Liver (tissue), 9 donors: ENCODE results near the gene SF1. TPM values are rescaled to one million over a fixed set of nuclear protein-coding genes. Genes with fewer than 3 reads are reported as not detected.

Source experiments
- DNase-seq: peaks from one replicate; pipeline ENCODE4 v3.0.0-alpha.2; 2017; ENCODE audit warnings: low spot score
- H3K27ac ChIP-seq, 2 donors: one replicate each; pipeline ENCODE4 v1.7.0; 2013; ENCODE audit warnings: inconsistent platforms in 2 of 2, low read length in 2 of 2, control low read depth in 1 of 2, low read depth in 1 of 2, mild to moderate bottlenecking in 1 of 2
- H3K27me3 ChIP-seq, 4 donors: one replicate each; pipeline versions ENCODE4 v1.6.1 to v1.7.0; 2013; ENCODE audit warnings: low read length in 3 of 4, inconsistent platforms in 1 of 4, mild to moderate bottlenecking in 1 of 4, moderate library complexity in 1 of 4; ENCODE audit not compliant: control insufficient read depth in 4 of 4, insufficient read depth in 4 of 4
- H3K36me3 ChIP-seq, 4 donors: one replicate each; pipeline versions ENCODE4 v1.6.1 to v1.7.0; 2013; ENCODE audit warnings: low read length in 3 of 4, mild to moderate bottlenecking in 3 of 4, low read depth in 1 of 4, moderate library complexity in 1 of 4; ENCODE audit not compliant: control insufficient read depth in 4 of 4, insufficient read depth in 3 of 4
- H3K4me1 ChIP-seq, 4 donors: one replicate each; pipeline versions ENCODE4 v1.6.1 to v1.7.0; 2013; ENCODE audit warnings: low read length in 3 of 4, mild to moderate bottlenecking in 3 of 4, moderate library complexity in 1 of 4; ENCODE audit not compliant: control insufficient read depth in 4 of 4, insufficient read depth in 4 of 4
- H3K4me3 ChIP-seq, 3 donors: one replicate each; pipeline versions ENCODE4 v1.6.1 to v1.7.0; 2013; ENCODE audit warnings: low read length in 3 of 3, control low read depth in 1 of 3, low read depth in 1 of 3, mild to moderate bottlenecking in 1 of 3
- H3K9ac ChIP-seq, 2 donors: one replicate each; pipeline ENCODE4 v1.7.0; 2013; ENCODE audit warnings: low read length in 2 of 2, mild to moderate bottlenecking in 2 of 2, moderate library complexity in 2 of 2, control low read depth in 1 of 2, low read depth in 1 of 2
- H3K9me3 ChIP-seq, 4 donors: one replicate each; pipeline versions ENCODE4 v1.6.1 to v1.7.0; 2013; ENCODE audit warnings: low read length in 3 of 4; ENCODE audit not compliant: control insufficient read depth in 4 of 4
- EGR1 ChIP-seq, 2 donors: IDR thresholded peaks; 2 replicates each; pipeline ENCODE4 v1.6.1; 2016 to 2018; ENCODE audit warnings: antibody characterized with exemption in 2 of 2, low read depth in 2 of 2
- FOXA1 ChIP-seq: IDR thresholded peaks from 2 replicates; pipeline ENCODE4 v1.6.1; 2016; ENCODE audit warnings: antibody characterized with exemption
- FOXA2 ChIP-seq: IDR thresholded peaks from 2 replicates; pipeline ENCODE4 v1.6.1; 2016; ENCODE audit warnings: antibody characterized with exemption
- GABPA ChIP-seq, 2 donors: IDR thresholded peaks in 1 of 2; conservative IDR thresholded peaks in 1 of 2; 2 replicates each; pipeline ENCODE4 v1.6.1; 2016; ENCODE audit warnings: antibody characterized with exemption in 2 of 2, mild to moderate bottlenecking in 1 of 2, moderate library complexity in 1 of 2
- HNF4A ChIP-seq, 2 donors: conservative IDR thresholded peaks; 2 replicates each; pipeline ENCODE4 v1.6.1; 2016; ENCODE audit warnings: antibody characterized with exemption in 2 of 2, mild to moderate bottlenecking in 2 of 2
- HNF4G ChIP-seq: IDR thresholded peaks from 2 replicates; pipeline ENCODE4 v1.6.1; 2016; ENCODE audit warnings: antibody characterized with exemption
- JUND ChIP-seq, 2 donors: IDR thresholded peaks; 2 replicates each; pipeline ENCODE4 v1.6.1; 2016; ENCODE audit warnings: antibody characterized with exemption in 2 of 2
- RAD21 ChIP-seq, 2 donors: IDR thresholded peaks; 2 replicates each; pipeline ENCODE4 v1.6.1; 2016; ENCODE audit warnings: antibody characterized with exemption in 2 of 2, mild to moderate bottlenecking in 2 of 2
- SP1 ChIP-seq: IDR thresholded peaks from 2 replicates; pipeline ENCODE4 v1.6.1; 2018; ENCODE audit warnings: antibody characterized with exemption, mild to moderate bottlenecking
- TAF1 ChIP-seq: conservative IDR thresholded peaks from 2 replicates; pipeline ENCODE4 v1.6.1; 2016; ENCODE audit warnings: antibody characterized with exemption, mild to moderate bottlenecking
- YY1 ChIP-seq: IDR thresholded peaks from 2 replicates; pipeline ENCODE4 v1.6.1; 2016; ENCODE audit warnings: antibody characterized with exemption, mild to moderate bottlenecking
- WGBS: extraction: QIAGEN DNeasy Blood & Tissue Kit; methylation state at CpG from one replicate; pipeline ENCODE4 v1.1.7; 2013; 5-methylcytosine and 5-hydroxymethylcytosine counted together
- polyA plus RNA-seq, 2 donors: library from polyadenylated mRNA; stranded (reverse) in 1 of 2; unstranded in 1 of 2; fragments of 200-250 nt in 1 of 2; fragments of >200 nt in 1 of 2; fragmentation: Nextera tagmentation in 1 of 2; extraction: Ambion mirVana in 1 of 2; gene quantifications; one replicate each; pipeline versions ENCODE4 v1.2.1 to v1.2.3, GENCODE V29; 2013 to 2015
- total RNA-seq, 2 donors: library from RNA; depleted of rRNA; stranded (reverse); fragments of >200 nt; gene quantifications; one replicate each; pipeline ENCODE4 v1.2.3, GENCODE V29; 2014
- TF ChIP-seq, protein P1 (sequence below): IDR thresholded peaks from 2 replicates; pipeline ENCODE4 v1.6.1; 2016; ENCODE audit warnings: antibody characterized with exemption, mild to moderate bottlenecking
- TF ChIP-seq, protein P2 (sequence below): IDR thresholded peaks from 2 replicates; pipeline ENCODE4 v1.6.1; 2016; ENCODE audit warnings: antibody characterized with exemption
- TF ChIP-seq, protein P3 (sequence below): fragments of 150-350 bp; IDR thresholded peaks from 2 replicates; pipeline ENCODE4 v1.5.1; 2017; ENCODE audit warnings: improper control_type of control experiment, low read depth, low read length; ENCODE audit not compliant: missing input control
- TF ChIP-seq, protein P4 (sequence below): IDR thresholded peaks from 2 replicates; pipeline ENCODE4 v1.6.1; 2016; ENCODE audit warnings: antibody characterized with exemption
- donor health status: healthy.
- donor health status: healthy.
- donor health status: healthy.
- donor health status: healthy.
- donor health status: healthy.

SF1 gene
- total and polyA plus RNA-seq, 4 donors: 44.9 to 135 (median 50.1) TPM

DNA sequence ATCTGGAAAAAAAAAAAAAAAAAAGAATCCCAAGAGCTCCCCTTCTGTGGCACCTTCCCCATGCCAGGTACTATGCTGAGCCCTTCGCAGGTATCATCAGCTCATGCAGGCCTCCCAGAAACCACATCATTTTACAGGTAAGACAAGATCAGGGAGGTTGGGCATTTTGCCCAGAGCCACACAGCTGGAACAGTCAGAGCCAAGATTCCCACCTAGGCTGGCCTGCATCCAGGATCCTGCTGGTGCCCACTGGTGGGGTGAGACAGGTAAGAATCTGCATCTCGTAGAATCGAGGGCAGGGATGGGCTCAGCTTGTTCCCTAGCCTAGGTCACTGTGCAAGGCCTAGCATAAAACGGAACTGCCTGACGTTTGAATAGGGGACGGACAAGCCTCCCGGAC lies 47.7 kb upstream of the SF1 start:
- H3K27me3 ChIP-seq: no peaks in the 10 kb centered on the region
- no peak for DNase-seq
- H3K36me3 ChIP-seq: no peaks in the 10 kb centered on the region
- 95% methylated on average over 7 of the region's 7 CpGs for WGBS
- no peak overlapping the region for H3K4me3 ChIP-seq
- H3K4me1 ChIP-seq: no peaks in the 10 kb centered on the region
- no peaks in the 10 kb centered on the region for H3K9me3 ChIP-seq
- TF ChIP-seq, protein P1, sequence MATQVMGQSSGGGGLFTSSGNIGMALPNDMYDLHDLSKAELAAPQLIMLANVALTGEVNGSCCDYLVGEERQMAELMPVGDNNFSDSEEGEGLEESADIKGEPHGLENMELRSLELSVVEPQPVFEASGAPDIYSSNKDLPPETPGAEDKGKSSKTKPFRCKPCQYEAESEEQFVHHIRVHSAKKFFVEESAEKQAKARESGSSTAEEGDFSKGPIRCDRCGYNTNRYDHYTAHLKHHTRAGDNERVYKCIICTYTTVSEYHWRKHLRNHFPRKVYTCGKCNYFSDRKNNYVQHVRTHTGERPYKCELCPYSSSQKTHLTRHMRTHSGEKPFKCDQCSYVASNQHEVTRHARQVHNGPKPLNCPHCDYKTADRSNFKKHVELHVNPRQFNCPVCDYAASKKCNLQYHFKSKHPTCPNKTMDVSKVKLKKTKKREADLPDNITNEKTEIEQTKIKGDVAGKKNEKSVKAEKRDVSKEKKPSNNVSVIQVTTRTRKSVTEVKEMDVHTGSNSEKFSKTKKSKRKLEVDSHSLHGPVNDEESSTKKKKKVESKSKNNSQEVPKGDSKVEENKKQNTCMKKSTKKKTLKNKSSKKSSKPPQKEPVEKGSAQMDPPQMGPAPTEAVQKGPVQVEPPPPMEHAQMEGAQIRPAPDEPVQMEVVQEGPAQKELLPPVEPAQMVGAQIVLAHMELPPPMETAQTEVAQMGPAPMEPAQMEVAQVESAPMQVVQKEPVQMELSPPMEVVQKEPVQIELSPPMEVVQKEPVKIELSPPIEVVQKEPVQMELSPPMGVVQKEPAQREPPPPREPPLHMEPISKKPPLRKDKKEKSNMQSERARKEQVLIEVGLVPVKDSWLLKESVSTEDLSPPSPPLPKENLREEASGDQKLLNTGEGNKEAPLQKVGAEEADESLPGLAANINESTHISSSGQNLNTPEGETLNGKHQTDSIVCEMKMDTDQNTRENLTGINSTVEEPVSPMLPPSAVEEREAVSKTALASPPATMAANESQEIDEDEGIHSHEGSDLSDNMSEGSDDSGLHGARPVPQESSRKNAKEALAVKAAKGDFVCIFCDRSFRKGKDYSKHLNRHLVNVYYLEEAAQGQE: no peak
- TF ChIP-seq FOXA2 (no peak), HNF4G (no peak), RAD21 (IDR thresholded peaks at IDR 0.05) (no peak), EGR1 (IDR thresholded peaks at IDR 0.05; ENCODE audit: low read depth in 2 of 2) (no peak), TAF1 (no peak), SP1 (no peak), JUND (IDR thresholded peaks at IDR 0.05) (no peak), YY1 (no peak)
- TF ChIP-seq, protein P2, sequence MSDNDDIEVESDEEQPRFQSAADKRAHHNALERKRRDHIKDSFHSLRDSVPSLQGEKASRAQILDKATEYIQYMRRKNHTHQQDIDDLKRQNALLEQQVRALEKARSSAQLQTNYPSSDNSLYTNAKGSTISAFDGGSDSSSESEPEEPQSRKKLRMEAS: no peak
- TF ChIP-seq, protein P3, sequence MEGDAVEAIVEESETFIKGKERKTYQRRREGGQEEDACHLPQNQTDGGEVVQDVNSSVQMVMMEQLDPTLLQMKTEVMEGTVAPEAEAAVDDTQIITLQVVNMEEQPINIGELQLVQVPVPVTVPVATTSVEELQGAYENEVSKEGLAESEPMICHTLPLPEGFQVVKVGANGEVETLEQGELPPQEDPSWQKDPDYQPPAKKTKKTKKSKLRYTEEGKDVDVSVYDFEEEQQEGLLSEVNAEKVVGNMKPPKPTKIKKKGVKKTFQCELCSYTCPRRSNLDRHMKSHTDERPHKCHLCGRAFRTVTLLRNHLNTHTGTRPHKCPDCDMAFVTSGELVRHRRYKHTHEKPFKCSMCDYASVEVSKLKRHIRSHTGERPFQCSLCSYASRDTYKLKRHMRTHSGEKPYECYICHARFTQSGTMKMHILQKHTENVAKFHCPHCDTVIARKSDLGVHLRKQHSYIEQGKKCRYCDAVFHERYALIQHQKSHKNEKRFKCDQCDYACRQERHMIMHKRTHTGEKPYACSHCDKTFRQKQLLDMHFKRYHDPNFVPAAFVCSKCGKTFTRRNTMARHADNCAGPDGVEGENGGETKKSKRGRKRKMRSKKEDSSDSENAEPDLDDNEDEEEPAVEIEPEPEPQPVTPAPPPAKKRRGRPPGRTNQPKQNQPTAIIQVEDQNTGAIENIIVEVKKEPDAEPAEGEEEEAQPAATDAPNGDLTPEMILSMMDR: no peak
- H3K27ac ChIP-seq: no peak overlapping the region
- H3K9ac ChIP-seq: no peak overlapping the region

DNA sequence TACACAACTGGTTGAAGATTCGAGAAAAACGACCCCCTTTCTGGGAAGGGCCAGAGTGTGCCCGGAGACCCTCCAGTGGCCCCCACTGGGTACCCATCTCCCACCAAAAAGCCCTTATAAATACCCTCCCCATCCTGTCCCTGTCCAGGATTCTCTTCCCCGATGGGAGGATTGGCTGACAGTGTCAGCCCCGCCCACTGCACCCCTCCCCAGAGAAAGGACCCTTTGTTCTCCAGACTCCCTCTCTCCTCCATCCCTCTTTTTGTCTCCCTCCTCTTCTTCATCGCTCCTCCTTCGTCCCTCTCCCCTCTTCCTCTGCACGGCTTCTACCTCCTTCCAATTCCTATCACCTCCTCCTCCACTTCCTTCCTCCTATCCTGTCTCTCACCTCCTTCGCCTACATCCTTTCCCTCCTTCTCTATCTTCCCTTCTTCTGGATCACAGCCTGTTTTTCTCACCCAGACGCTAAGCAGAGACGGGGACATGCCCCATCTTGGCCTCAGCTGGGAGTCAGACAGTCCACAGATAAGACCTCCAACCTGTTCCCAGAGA lies 45.3 kb upstream of the SF1 start:
- Histone ChIP-seq H3K4me3 (no peak overlapping the region), H3K27ac (no peak overlapping the region), H3K9ac (no peak overlapping the region), H3K36me3 (no peaks in the 10 kb centered on the region), H3K4me1 (no peaks in the 10 kb centered on the region), H3K27me3 (no peaks in the 10 kb centered on the region), H3K9me3 (no peaks in the 10 kb centered on the region)
- TF ChIP-seq RAD21 (IDR thresholded peaks at IDR 0.05) (no peak), GABPA (IDR thresholded peaks at IDR 0.05 in 1 of 2, conservative IDR thresholded peaks at IDR 0.05 in 1 of 2) (no peak), FOXA2 (no peak), FOXA1 (no peak), HNF4A (conservative IDR thresholded peaks at IDR 0.05) (no peak), JUND (IDR thresholded peaks at IDR 0.05) (no peak)
- TF ChIP-seq, protein P1: no peak
- TF ChIP-seq, protein P4, sequence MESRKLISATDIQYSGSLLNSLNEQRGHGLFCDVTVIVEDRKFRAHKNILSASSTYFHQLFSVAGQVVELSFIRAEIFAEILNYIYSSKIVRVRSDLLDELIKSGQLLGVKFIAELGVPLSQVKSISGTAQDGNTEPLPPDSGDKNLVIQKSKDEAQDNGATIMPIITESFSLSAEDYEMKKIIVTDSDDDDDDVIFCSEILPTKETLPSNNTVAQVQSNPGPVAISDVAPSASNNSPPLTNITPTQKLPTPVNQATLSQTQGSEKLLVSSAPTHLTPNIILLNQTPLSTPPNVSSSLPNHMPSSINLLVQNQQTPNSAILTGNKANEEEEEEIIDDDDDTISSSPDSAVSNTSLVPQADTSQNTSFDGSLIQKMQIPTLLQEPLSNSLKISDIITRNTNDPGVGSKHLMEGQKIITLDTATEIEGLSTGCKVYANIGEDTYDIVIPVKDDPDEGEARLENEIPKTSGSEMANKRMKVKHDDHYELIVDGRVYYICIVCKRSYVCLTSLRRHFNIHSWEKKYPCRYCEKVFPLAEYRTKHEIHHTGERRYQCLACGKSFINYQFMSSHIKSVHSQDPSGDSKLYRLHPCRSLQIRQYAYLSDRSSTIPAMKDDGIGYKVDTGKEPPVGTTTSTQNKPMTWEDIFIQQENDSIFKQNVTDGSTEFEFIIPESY: no peak
- WGBS: 79% methylated on average over 11 of the region's 11 CpGs
- no peak for DNase-seq
